Fibroblast of gingiva (primary cell): ENCODE measurements around the gene KCNH2.

Source experiments
- DNase-seq: peaks from one replicate; pipeline ENCODE4 v3.0.0-alpha.2; 2011; ENCODE audit warnings: low read depth

KCNH2 gene

DNA sequence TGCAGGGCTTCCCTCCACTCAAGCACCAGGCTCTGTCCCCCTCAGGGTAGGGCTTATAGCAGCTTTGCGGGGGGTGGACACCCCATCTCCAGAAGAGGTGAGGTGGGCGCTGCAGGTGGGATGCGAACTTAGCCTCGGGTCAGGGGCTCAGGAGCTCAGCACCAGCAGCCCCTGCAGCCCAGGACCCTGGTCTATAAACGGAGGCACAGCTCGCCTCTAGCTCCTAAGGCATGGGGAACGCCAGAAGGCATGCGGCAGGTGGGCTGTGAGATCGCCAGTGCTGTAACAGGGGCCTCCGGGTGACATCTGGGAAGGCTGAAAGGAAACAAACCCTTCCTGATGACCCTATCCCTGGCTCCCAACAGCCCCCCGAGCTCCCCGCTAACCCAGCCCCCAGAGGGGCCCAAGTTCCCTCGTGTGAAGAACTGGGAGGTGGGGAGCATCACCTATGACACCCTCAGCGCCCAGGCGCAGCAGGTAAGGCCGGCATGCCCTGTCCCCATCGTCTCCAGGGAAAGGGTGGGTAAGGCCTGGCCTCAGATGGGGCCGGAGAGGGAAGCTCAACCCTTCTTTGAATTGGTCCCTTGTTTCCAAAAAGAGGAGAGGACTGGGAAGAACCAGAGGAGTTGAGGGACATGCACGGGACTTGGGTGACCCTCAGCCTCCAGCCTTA lies 16.9 kb upstream of the KCNH2 start:
- DNase-seq = no peak

DNA sequence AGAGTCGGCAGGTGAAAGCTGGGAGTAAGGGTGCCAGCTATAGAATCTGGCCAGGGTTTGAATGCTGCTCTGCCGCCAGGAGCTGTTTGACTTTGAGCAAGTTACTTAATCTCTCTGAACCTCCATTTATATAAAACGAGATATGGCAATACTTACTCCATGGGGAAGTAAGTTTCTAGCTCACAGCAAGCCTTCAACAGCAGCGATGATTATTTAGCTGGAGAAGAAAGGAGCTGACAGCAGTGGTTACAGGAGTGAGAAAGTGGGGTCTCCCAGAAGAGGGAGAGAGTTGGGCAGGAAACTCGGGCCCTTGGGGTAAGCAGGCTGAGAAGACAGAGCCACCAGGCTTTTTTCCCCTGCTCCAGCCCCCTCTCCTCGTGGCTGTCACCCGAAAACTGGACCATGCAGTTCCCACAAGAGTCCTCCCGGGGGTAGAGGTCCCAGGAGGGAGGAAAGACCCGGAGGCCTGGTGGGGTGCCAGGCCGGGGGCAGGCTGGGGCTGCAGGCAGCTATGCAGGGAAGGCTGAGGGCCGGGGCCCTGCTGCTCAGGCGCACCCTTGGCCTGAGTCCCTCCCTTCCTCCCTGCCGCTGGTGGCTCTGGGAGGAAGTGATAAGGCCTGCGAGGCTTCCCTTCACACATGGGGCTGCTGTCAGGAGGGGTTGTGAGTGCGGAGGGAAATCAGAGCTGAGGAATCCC lies 16.2 kb upstream of the KCNH2 start:
- DNase-seq = no peak

DNA sequence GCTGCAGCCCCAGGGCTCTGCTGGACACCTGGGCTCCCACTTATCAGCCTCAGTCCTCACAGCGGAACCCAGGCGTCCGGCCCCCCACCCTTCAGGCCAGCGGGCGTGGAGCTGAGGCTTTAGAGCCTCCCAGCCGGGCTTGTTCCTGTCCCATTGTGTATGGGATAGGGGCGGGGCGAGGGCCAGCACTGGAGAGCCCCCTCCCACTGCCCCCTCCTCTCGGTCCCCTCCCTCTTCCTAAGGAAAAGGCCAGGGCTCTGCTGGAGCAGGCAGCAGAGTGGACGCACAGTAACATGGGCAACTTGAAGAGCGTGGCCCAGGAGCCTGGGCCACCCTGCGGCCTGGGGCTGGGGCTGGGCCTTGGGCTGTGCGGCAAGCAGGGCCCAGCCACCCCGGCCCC lies 15.4 kb upstream of the KCNH2 start:
- no peak for DNase-seq

DNA sequence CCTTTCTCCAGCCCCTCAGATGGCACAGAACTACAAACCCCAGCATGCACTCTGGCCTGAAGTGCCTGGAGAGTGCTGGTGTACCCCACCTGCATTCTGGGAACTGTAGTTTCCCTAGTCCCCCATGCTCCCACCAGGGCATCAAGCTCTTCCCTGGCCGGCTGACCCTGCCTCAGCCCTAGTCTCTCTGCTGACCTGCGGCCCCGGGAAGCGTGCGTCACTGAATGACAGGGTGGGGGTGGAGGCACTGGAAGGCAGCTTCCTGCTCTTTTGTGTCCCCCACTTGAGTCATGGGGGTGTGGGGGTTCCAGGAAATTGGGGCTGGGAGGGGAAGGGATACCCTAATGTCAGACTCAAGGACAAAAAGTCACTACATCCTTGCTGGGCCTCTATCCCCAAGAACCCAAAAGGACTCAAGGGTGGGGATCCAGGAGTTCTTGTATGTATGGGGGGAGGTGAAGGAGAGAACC lies 14.7 kb upstream of the KCNH2 start:
- DNase-seq = no peak

DNA sequence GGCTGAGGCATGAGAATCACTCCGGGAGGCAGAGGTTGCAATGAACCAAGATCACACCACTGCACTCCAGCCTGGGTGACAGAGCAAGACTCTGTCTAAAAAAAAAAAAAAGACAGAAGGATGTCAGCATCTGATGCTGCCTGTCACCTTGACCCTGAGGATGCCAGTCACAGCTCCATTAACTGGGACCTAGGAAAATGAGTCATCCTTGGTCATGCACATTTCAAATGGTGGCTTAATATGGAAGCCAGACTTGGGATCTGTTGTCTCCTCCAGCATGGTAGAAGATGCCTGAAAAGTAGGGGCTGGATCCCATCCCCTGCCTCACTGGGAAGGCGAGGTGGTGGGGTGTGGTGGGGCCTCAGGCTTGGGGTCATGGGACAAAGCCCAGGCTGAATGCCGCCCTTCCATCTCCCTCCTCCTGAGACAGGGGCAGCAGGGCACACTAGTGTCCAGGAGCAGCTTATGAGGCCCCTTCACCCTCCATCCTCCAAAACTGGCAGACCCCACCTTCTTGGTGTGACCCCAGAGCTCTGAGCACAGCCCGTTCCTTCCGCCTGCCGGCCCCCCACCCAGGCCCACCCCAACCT lies 14.0 kb upstream of the KCNH2 start:
- DNase-seq = no peak

DNA sequence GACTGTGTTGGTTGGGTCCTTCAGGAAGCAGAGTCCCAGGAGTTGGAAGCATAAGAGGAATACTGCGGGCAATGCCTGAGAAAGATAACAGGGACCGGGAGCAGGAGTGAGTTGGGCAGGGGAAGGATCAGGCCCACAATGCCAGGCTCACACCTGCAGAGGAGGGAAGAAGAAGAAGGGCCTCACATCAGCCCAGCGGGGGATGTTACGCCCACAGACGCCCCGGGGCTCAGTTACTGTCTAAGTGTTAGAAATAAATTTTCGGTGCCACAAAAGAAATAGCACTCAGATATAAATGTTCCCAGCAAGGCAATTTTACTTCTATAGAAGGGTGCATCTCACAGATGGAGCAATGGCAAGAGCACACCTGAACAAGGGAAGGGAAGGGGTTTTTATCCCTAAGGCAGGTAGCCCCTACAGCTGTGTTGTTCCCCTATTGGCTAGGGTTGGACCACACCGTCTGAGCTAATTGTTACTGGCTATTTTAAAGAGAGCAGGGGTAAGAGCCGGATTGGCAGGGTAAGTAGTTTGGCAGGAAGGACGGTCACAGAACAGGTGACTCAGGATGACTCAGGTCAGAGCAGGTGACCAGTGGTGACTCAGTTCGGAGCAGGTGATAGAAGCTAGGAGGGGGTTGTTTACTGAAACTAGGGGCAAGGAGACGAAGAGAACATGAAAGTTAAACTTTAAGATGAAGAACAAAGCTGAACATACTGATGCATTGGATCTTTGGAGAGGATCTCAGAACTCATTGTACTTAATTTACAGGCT lies 12.5 kb upstream of the KCNH2 start, which contains the start of gene NOS3:
NOS3 (plus strand) TSS at position 602 of the 771 bp plus-strand sequence. CDS start 2,787 bp downstream, outside the sequence.
- no peak for DNase-seq

DNA sequence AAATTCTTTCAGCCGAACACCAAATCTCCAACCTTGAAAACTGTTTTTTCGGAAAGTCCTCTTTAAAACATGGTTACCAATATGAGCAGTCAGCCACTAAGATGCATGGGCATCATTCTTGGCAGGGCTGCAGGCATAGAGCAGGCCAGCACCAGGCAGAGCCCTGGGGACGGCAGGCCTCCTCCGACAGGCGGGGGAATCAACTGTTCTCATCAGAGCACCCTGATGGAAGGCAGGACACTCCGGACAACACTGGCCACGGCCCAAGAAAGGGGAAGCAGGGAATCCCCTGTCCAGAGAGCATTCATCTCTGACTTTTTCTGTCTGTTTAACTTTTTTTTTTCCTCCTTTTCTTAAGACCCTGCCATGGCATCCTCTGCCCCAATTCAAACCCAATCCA lies 11.3 kb upstream of the KCNH2 start:
- DNase-seq = no peak

DNA sequence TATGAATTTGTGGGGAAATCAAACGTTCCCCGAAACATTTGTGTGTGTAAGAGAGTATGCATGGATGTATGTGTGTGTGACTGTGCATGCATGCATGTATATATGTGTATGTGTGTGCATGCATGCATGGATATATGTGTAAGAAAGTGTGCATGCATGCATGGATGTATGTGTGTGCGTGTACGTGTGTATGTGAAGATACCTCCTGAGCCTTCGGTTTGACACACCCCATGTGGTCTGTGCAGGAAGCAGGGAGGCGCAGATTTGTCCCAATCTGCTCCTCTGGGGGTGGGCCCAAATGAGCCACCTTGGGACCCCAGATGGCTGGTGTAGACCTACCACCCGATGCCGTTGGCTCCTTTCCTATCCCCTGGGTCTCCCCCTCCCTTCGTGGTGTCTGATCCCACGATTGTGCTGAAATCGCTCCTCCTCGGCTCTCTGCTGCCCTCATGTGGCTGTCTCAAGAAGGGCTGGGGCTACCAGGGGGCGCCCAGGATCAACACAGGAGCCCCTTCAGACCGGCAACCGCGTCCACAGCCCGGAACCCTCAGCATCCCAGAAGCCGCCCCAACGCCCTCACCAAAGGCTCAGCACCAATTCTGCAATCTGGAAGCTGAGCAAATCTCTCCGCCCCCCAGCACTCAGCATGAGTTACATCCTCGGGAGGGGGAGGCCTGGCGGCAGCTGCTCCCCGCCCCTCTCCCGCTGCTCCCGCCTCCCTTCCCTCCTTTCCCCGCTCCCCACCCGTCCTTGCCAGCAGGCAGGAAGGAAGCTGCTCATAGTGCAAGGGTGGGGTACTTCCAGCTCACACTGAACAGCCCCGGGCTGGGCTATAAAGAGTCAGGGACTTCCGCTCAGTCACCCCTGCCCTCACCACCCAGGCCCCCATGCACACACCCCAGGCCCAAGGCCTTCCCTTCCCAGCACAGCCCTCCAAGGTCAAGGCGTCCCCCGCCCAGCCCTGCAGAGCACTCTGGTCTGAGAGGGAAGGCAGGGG lies 10.4 kb upstream of the KCNH2 start:
- no peak for DNase-seq

DNA sequence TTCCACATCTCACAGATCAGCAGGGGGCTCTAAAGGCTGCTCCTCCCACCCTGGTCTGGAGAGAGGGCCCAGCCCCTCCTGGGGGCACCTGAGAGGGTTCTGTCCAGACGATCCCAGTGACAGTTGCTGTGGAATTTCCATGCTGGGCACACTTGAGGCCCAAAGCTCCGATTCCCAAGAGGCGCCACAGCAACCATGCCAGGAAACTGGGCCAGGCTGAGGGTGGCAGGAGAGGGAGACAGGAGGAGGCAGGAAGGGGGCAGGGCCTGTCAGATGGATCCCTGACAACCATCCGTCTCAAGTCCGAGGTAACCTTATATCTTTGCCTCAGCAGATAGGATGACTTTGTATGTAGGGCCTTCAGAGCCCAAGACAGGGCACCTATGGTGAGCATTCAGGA lies 8.4 kb upstream of the KCNH2 start:
- no peak for DNase-seq

DNA sequence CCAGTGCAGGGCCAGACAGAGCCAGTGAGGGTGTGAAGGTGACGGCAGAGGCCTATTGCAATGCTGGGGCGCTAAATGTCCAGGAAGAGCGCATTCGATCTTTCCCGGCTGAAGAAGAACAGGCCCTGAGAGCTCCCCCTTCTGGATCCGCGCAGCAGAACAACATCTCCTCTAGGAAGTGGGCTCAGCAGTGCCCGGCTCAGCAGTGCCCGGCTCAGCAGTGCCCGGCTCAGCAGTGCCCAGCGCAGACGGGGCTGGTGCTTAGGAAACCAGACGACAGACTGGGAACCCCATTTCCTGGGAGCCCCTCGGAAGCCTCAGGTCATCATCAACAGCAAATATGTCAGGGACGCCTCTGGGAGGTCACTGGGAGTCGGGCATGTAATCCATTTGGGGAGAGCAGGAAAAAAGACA lies 8.0 kb upstream of the KCNH2 start:
- DNase-seq = peak; percentile 29

DNA sequence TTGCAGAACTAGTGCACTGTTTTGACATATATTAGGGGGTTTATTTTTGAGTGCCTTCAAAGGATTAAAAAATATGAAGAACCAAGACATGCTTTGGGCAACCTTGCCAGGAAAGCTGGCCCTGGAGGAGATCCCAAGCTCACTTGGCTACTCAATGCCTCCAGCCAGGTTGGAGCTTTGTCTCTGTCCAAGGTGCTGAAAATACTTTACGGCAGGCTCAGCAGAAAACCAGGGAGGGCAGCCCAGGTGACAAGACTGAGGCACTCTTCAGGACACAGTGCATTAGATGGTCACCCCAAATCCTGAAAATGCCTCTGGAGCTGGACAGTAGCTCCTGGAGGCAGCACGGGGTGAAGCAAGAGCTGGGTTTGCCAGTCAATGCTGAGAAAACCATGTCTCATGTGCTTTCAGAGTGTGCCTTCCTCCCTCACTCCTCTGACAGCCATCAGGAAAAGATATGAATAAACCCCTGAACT lies 5.8 kb upstream of the KCNH2 start:
- DNase-seq = no peak

DNA sequence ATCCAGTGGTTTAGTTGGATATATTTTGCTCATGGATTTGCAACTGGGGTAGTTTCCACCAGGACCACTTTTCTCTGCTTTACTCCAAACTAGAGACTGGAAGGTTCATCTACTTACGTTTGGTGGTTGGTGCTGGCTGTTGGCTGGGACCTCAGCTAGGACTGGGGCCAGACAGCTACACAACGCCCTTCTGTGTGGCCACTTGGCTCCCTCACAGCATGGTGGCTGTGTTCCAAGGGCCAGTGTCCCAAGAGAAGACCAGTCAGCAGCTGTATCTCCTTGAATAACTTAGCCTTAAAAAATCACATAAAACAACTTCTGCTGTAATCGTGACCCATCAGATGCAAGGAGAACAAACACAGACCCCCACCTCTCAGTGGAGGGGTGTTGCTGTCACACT lies 4.2 kb upstream of the KCNH2 start:
- no peak for DNase-seq

DNA sequence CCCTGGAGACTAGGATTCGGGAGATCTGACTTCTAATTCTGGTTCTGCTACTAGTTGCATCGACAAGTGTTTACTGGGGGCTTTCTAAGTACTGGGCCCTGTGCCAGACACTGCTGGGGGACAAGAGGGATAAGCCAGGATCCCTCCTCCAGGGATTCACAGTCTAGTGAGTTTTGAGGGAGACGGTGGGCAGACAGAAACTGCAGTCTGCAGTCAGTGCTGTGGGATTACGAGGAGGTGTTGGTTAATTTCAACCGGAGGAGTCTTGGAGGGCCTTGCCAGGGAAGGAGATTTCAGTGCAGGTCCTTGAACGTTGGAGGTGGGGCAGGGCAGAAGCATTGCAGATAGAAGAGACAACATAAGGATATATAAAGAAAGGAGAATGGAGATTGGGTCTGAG lies 3.5 kb upstream of the KCNH2 start:
- no peak for DNase-seq

DNA sequence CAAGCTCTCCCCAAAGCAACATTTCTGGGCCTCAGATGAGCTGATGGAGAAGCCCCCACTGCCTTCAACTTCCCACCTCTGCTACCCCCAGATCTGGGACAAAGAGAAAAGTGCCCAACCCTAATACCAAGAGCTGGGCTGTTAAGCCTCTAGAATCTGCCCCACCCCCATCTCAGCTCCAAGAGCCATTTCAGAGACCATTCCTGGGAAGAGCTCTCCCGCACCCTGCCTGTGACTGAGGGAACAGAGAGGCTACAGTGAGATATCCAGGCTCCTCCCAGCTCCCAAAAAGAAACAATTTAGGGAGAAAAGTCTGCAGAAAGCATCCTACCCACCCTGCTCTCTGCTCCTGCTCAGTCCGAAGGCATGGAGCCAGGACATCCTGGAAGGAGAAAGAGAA lies 2.5 kb upstream of the KCNH2 start:
- no peak for DNase-seq

DNA sequence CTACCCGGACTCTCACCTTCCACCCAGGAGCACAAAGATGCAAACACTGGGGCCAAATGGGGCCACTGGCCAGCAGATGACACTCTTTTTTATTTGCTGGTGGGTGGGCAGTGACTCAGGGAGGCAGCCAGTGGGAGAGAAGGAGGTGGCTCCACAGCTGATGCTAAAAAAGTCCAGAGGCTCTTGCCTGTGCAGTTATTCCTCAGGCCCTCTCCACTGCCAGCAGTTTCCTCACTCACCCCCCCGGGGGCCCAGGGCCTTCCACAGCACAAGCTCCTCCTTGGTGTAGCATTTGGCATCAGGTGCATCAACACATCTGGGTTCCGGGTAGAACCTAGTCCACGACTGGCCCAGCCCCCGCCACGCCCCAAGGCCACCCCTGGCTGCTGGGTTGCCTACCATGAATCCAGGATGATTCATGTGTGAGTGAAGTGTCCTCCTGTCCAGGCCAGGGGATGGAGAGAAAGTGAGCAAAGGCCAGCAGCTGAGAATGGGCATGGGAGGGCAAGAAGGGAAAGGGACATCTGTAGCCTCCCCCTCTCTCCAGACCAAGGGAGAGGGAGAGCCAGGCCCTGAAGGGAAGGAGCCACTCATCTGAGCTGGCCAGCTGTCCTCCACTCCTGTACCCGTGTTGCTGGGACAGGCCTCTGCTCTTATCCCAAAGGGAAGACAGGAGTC lies 1.7 kb upstream of the KCNH2 start:
- no peak for DNase-seq

DNA sequence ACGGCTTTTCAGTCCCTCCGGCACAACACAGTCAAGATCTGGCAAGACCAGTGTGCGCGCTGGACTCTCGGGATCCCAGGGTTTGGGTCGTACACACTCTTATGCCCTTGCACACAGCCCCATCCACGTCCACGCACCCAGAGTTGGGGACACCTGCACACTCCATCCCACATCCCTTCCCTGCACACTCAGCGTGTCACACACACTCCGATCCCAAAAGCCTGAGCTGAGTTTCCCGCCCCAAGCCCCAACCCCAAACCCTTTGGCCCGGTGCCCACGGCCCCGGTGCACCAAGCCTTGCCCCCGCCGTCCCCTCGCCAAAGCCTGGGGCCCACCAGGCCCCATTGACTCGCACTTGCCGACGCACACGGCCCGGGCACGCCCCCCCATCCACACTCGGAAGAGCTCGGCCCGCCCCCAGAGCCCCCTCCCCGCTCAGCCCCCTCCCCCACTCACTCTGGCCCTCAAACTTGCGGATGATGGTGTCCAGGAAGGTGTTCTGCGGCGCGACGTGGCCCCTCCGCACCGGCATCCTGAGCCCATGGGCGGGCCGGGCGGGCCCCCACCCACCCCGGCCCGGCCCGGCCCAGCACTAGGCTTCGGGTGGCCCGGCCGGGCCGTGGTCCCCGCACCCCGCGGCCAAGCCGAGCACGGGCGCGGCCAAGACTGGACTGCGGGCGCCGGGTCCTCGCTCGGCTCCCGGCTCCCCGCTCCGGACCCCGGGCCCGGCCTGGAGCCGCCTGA lies 567 bp downstream of the KCNH2 start:
- DNase-seq = no peak

DNA sequence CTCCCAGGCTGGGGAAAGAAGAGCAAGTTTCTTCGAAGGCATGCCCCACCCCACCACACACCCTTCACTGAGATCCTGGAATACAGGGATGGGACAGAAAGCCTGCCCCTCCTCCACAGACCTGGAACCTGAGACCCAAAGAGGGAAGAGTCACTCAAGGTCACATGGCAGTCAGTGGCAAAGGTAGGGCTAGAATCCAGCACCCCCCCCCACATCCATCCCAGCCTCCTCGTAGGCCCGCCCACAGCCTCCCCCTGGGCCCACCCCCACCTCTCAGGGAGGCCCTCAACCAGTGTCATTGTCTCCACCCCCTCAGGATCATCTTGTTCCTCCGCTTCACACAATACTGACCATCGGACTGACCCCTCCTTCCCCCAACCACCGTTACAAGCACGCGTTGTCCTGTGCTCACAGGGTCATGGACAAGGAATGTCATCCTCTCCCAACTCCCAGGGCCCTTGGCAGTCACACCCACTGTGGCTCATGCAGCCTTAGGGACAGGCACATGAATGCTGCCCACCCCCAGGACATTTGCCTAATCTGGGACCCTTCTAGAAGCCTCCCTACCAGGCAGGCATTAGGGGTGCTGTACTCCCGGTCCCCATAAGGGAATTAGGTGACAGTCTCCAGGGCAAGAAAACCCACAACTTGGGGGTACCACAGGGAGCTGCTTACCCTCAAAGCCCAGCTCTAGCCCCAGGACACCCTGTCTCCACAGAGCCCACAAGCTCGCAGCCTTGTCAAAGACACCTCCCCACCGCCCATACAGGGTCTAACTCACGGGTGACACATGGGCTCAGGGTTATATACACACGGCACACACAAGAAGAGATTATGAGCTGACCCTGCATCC lies 1.4 kb downstream of the KCNH2 start:
- DNase-seq = no peak

DNA sequence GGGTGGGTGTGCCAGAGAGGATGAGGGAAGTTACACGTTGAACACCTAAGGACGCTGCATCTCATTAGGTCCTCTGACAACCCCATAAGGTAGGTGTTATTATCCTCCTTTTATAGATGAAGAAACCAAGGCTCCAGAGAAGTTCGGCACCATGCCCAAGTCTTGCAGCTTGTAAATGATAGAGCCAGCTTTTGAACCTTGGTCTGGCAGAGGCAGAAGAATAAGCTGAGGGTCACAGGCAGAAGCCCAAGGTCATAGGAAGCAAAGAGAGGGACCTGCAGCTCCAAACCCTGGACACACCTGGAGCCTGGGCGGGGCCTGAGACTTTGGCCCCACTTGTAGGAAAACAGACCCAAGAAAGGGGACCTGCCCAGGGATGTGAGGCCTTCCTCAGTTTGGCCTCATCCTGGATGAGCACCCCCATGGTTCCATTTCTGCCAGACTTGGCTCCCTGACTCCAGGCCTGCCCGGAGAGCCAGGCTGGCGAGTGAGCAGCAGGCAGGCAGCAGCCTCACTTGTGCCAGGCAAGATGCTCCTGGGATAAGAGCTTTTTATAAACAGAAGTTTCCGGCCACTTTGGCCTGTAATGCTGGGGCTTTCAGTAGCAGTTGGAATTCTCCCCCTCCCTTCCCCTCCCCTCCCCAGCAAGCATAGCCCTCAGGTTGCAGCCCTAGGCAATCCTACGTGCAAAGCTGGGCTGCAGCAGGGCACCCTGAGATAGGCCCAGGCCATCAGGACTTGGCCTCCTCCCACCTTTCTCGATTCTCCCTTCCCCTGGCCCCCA lies 2.4 kb downstream of the KCNH2 start:
- no peak for DNase-seq
